Stimulated activated CD4-positive, alpha-beta T cell treated with anti-CD3 and anti-CD28 coated beads, Interleukin-1b, Interleukin-23, amount 100 ng/mL, for 48 hours (primary cell): Measurements from ENCODE around the gene SOD2.
"Not testable (repeated sequence)": the region's sequence is repeated elsewhere in the genome, so short reads cannot be mapped to it uniquely, and the experiment has no call there.

Source experiments
- DNase-seq: peaks from one replicate; pipeline ENCODE4 v3.0.0-alpha.2; 2020

The SOD2 gene

DNA sequence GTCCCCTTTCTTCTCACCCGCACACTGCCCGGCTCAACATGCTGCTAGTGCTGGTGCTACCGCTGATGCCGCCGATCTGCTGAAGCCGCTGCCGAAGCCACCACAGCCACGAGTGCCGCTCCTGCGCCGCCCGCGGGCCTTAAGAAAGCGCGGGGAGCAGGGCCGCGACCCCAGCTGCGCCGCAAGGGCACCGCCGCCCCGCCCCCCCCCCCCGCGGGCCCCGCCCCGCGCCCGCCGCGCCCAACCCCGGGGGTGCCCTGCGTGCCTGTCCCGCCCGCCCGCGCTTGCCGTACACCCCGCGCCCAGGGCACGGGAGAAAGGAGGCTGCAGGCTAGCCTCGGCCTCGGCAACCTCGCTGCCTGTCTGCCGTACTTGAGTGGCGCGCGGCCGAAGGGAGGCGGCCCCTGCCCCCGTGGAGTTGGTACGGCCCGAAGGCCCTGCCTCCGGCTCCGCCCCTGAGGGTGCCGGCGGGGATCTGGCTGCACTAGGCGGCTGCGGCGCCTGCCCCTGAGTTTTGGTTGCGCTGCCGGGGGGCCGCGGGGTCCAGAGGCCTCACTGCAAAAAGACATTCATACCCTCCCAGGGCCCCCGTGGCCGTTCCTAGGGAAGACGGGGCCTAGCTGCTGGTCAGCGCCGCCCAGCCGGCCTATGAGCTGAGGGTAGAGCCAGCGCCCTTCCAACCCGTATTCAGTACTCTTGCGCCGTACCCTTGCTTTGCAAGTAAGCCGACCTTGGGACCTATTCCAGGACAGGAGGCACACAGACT lies at the start of gene SOD2:
SOD2 (minus strand) TSS at position 114 of the 766 bp plus-strand sequence; CDS start at position 40, 74 bp downstream.
- DNase-seq, result peak; percentile 84

DNA sequence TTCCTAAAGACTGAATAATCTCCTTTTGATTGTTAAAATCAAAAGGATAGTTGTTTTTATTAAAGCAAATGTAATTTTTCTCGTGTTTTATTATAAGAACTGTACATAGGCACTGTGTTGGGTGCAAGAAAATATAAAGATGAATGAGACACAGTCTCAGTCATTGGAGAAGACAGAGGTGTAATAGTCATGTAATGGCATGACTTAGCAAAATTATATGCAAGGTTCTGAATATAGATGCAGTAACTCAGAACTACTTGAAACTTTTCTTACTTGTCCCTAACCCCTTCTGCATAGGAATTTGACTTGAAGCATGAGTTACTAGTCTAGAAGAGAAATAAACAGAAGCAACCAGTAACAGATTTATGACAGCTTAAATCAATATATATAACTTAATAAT lies 49.1 kb upstream of the SOD2 start:
- DNase-seq, result no peak

DNA sequence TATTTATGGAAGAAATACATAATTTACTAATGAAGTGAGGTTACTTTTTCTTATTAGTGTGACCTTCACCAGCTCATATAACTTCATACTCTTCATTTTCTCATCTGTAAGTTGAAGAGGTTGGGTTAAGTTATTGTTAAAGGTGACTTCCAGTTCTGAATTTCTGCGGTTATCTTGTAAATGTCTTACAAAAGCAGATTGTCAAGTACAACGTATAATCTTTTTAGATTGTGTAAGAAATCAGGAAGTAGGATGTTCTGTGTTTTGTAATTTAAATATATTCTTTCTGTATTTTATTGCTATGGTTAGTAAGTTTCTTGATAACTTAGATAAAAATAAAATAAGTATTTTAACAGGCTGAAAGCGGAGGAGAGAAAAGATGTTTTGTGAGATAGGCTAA lies 46.3 kb upstream of the SOD2 start:
- no peak for DNase-seq

DNA sequence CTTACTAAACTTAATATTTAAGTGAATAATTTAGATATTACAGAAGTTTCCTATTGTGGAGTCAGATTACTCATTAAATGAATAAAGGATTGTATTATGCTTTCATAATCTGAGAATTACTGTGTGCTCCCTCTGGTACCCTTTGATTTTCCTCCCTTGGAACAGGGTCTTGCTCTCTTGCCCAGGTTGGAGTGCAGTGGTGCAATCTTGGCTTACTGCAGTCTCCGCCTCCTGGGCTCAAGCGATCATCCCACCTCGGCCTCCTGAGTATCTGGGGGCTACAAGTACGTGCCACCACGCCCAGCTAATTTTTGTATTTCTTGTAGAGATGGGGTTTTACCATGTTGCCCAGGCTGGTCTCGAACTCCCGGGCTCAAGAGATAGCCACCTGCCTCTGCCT lies 43.9 kb upstream of the SOD2 start:
- no peak for DNase-seq

DNA sequence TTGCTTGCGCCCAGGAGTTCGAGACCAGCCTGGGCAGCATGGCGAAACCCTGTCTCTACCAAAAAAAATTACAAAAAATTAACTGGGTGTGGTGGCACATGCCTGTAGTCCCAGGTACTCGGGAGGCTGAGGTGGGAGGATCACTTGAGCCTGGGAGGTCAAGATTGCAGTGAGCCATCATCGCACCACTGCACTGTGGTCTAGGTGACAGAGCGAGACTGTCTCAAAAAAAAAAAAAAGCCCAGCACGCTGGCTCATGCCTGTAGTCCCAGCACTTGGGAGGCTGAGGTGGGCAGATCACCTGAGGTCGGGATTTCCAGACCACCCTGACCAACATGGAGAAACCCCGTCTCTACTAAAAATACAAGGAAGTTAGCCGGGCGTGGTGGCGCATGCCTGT lies 40.4 kb upstream of the SOD2 start:
- not testable (repeated sequence) for DNase-seq

DNA sequence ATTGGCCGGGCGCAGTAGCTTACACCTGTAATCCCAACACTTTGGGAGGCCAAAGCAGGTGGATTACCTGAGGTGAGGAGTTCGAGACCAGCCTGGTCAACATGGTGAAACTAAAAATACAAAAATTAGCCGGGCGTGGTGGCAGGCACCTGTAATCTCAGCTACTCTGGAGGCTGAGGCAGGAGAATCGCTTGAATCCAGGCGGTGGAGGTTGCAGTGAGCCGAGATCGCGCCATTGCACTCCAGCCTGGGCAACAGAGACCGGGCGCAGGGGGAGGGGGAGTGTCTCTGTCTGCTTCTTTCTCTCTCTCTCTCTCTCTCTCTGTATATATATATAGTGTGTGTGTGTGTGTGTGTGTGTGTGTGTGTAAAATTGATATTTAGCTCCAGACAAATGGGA lies 39.5 kb upstream of the SOD2 start:
- not testable (repeated sequence) for DNase-seq

DNA sequence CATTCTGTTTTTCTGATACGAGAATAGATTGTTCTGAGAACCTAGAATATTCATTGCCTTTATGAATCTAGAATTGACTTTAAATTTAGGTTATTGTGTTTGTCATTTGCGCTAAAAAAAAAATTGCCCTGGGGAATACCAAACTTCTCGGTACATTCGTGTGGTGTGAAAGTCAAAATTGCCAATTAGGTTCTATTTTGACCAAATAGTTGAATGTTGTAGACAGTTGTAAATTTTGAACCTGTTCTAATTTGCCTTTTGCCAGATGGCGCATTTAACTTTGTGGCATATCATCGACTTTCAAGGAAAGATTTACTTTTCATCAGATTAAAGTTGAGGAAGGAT lies 37.3 kb upstream of the SOD2 start:
- DNase-seq, result no peak

DNA sequence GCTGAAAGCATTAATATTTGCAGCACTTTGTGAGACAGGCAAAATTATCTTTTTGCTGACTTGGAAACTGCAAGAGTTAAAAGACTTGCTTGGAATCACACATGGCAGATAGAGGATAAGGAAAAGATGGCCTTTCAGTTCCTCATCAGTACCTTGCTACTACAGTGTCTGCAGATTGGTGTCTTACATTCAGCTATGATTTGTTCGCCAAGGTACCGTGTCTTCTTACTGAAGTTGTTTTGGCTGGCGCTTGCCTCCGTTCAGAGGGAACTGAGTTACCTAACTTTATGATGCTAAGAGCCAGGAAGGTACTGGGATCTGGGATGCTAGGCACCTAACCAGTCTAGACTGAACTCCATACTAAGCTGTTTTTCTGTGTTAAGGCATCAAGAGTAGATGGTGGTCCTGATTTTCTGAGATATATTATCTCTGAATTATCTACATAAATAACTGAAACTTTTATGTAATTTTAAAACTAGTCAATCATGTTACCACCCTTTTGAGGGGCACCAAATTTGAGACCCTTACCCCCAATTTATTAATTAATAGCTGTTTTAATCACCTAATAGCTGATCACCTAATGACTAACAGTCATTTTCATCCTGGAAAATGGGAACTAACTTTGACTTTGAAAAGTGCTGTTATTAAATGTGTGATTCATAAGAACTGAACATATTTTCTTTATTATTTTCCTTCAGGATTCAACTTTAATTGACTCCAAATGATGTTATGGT lies 36.7 kb upstream of the SOD2 start:
- no peak for DNase-seq

DNA sequence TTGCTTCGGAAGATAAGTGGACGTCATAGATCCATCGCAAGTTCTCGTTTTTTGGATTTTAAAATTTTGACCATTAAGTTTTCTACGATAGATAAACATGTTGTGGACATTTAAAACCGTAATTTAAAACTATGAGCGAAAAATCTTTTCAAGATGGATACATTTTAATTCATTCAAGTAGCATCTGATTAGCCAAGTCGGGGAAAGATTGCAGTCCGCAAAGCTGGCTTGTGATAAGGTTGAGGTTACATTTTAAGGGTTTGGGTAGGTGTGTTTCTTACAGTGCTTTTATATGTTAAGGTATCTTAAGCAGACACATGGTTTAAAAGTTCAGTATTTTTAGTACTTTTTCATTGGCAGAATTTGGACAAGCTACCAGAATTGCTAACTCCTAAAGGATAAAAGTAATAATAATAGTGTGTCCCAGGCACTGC lies 35.5 kb upstream of the SOD2 start:
- DNase-seq, result no peak

DNA sequence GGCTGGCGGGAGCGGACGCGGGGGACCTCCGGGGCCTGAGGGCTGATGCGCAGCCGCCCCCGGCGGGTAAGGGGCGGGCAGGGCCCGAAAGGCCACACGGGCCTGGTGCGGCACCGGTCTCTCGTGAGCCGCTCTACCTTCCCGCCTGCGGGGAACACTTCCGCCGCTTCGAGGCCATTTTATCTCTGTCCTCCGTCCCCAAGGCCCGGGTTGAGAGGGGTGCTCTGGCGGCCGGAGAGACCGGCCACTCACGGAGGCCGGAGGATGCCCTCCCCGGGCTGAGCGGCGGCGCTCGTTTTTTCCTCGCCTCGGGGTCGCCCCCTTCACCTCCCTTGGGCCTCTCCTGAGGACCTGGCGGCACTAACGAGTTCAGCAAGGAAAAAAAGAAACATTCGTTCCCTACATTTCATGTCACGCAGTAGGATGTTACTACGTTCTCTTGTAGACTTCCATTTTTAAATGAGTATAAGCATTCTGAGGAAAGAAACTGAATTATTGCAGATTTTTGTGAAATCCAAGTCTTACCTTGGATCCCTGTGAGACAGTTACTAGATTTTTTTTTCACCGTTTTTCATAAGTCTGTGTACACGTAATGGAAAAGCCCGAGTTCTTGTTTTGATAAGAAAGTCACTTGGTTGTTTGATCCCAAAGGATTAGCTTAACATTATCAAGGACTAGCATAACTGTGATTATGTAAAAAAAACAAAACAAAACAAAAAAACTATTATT lies 34.8 kb upstream of the SOD2 start:
- DNase-seq, result peak; percentile 51

DNA sequence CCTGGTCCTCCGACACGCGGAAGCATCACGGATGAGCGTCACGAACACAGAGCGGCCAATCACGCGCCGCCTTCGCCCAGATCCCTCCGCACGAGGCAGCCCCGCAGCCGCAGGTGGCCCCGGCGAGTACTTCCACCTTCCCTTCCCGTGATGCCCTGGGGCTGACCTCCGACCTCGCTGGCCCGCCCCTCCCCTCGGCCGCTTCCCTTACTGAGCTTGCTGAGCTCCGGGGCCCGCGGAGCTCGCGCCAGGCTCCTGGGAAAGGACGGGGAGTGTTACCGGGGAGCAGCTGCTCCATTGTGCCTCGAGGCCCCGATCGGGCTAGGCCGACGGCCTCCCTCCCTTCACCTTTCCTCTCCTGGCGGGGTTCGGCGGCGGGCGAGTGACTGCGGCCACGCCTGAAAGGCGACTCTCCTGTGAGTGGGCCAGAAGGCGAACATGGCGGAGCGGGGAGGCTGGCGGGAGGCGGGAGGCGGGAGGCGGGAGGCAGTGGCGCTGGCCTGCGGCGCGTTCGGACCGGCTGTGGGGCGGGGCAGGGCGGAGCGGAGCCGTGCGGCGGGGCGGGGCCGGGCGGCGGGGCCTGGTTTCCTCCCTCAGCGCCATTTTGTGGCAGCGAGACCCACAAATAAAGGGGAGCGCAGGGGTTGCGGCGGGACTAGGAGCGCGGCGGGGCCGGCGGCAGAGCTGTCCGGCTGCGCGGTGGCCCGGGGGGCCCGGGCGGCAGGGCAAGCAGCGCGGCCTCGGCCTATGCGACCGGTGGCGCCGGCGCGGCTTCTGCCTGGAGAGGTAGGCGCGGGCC lies 34.1 kb upstream of the SOD2 start, which contains the start of gene WTAP:
WTAP (plus strand) TSS at position 589 of the 799 bp plus-strand sequence. CDS start 8,760 bp downstream, outside the sequence.
- peak; percentile 97 for DNase-seq

DNA sequence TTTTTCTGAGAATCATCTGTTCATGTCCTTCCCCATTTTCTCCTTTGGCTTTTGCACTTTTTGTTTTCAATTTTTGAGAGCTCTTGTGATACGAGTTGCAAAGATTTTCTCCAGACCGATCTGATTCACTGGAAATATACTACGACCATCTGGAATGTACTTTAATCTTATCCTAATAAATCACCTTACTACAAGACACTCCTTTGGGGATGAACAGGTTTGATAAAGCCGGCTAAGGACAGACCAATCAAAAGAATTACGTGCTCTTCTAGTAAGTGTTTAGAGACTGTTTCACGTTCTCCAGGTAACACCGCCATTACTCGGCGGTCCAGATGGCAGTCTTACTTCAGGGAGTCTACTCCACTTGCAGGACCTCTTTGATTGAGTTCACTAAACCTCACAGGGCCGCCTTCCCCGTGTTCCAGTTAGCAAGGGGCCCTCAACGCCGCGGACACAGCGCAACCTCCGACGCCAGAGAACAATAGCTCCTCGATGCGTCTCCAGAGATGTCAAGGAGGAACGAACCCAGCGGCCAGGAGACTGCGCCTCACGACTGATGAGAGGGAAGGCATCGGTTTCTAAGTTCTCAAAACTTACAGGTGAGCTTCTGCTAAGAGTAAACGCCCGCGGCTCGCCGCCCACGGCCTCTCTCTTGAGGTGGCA lies 33.3 kb upstream of the SOD2 start:
- no peak for DNase-seq

DNA sequence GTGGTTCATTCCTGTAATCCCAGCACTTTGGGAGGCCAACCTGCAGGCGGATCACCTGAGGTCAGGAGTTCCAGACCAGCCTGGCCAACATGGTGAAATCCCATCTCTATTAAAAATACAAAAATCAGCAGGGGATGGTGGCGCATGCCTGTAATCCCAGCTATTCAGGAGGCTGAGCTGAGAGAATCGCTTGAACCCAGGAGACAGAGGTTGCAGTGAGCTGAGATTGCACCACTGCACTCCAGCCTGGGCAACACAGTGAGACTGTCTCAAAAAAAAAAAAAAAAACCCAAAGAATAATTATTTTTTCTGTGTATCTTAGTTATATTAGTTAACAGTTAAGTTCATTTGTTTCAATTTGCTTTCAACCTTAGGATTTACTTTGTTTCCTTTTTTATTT lies 32.2 kb upstream of the SOD2 start:
- not testable (repeated sequence) for DNase-seq

DNA sequence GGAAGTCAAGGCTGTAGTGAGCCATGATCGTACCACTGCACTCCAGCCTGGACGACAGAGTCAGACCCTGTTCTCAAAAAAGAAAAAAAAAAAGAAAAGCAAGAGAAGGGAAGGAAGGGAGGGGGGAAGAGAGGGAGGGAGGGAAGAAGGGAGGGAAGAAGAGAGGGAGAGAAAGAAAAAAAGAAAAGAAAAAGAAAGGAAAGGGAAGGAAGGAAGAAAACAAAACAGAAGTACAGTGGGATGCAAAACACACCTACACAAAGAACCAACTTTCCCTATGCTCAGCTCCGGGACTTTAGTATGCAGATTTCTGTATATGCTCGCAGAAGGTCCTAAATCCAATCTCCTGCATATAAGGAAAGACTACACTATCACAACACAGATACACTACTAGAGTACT lies 31.7 kb upstream of the SOD2 start:
- DNase-seq, result no peak

DNA sequence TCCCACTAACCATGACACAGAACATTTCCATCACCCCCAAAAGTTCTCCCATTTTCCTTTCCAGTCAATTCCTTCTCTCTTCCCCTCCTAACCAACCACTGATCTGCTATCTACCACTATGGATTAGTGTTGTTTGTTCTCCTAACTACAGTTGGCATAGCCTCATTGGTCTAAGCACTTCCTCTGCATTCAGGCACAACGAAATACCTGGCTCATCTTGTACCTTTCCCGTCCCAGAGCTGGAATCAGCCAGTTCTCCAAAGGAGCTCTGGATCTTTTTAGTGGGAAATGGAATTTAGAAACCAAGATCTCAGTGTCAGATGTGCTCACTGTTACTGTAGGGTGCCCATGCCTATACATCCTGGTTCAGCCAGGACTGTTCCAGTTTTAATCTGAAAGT lies 30.2 kb upstream of the SOD2 start:
- no peak for DNase-seq

DNA sequence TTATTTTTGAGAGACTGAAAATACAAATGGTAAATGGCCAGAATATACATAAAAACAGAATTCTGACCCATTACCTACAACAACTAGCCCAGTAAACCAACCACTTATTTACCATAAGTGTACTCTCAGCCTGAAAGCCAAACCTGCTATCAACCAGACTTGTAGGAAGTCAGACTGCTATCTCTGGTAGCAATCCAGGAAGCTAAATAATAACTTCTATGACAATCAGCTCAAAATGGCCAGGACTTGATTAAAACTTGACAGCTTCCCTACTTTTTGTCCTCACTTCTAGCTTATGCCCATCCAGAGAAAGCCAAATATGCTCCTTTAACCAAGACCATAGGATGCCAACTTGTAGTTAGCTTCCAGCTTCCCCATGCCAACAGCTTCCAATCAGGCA lies 29.6 kb upstream of the SOD2 start:
- no peak for DNase-seq

DNA sequence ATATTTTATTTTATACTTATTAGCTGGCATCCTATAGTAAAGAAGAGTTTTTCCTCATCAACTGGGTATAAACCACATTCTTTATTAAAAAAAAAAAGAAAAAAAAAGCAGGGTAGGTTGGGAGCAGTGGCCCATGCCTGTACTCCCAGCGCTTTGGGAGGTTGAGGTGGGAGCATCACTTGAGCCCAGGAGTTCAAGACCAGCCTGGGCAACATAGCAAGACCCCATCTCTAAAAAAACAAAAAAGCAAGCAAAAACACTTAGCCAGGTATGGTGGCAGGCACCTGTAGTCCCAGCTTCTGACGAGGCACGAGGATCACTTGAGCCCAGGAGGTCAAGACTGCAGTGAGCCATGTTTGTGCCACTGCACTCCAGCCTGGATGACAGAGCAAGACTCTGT lies 28.9 kb upstream of the SOD2 start:
- DNase-seq, result not testable (repeated sequence)

DNA sequence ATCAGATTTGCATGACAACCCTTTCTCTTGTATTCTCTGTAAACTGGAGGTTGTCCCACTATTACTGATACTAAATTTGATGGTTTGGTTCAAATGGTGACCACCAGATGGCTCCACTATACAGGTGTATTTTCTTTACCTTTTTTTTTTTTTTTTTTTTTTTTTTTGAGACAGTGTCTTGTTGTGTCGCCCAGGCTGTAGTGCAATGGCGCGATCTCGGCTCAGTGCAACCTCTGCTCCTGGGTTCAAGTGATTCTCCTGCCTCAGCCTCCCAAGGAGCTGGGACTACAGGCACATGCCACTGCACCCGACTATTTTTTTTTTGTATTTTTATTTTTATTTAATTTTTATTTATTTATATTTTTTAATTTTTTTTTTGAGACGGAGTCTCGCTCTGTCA lies 27.7 kb upstream of the SOD2 start:
- DNase-seq, result no peak

DNA sequence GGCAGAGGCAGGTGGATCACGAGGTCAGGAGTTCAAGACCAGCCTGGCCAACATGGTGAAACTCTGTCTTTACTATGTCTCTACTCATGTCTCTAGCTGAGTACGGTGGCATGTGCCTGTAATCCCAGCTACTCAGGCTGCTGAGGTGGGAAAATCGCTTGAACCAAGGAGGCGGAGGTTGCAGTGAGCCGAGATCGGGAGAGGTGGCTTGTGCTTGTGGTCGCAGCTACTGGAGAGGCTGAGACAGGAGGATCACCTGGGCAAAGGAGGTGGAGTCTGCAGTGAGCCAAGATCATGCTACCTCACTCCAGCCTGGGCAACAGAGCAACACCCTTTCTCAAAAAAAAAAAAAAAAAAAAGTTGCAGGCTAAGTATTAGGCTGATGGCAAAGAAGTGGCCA lies 26.2 kb upstream of the SOD2 start:
- DNase-seq, result no peak

DNA sequence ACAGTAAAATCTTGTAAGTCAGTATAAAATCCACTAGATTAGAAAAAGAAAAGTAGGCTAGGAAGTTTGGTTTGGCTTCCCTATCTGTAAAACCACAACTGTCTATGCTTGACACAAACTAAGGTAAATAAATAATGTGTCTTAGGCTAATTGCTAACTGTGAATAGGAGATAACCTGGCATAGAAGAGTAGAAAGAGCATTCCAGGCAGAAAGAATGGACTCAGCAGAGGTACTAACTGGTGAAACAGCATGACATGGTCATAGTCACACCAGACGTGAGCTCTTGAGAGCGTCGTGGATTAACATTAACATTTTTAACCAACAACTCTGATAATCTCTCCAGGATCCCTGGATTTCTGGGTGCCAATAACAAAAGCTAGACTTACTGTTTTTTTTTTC lies 25.6 kb upstream of the SOD2 start:
- DNase-seq, result no peak

DNA sequence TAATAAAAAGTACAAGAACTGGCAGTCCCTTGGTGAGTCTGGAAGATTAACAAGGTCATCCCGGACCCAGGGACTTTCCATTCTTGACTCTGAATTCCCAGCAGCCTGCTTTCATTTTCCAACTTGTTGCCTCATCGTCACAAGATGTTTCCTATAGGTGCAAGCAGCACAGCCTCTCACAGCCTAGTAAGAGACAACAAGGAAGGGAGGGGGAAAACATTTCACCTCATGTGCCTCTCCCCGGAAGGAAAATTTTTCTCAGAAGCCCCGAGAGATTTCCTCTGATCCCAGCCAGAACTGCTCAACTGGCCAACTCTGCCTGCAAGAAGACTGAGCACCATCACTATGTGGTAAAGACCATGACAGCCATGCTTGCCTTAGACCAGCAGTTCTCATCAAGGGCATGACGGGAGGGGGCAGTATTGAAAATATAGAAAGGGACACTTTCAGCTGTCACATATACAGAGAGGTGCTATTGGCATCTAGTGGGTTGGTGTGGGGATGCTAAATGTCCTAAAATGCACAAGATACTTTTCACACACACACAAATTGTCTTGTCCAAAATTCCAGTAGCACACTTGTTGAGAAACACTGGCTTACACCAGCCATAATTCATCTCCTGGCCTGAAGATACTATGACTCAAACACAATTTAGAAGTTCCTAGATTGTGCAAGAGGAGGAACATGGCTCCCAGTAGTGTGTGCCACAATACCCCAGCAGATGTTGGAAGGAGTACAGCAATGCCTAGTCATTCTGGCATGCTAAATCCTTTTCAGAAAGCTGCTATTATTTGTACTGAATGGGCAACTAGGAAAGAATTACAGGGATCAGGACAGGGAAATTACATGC lies 23.4 kb upstream of the SOD2 start:
- no peak for DNase-seq
